Progenitor cell of endocrine pancreas (in vitro differentiated cells): ENCODE measurements around the gene STX12. TPM values are rescaled to one million over a fixed set of nuclear protein-coding genes. Genes with fewer than 3 reads are reported as not detected.

Source experiments
- DNase-seq: peaks from one replicate; pipeline ENCODE4 v3.0.0; 2021; ENCODE audit warnings: low spot score; ENCODE audit not compliant: unreplicated experiment
- H3K27ac Mint-ChIP-seq: 2 replicates; pipeline ENCODE4 v1.8.0; 2021; ENCODE audit warnings: mild to moderate bottlenecking, moderate library complexity, mixed read lengths
- H3K27me3 Mint-ChIP-seq: 2 replicates; pipeline ENCODE4 v1.8.0; 2021; ENCODE audit warnings: mixed read lengths
- H3K36me3 Mint-ChIP-seq: 2 replicates; pipeline ENCODE4 v1.8.0; 2022; ENCODE audit warnings: mixed read lengths; ENCODE audit not compliant: insufficient read depth
- H3K4me1 Mint-ChIP-seq: 2 replicates; pipeline ENCODE4 v1.8.0; 2021; ENCODE audit warnings: low read depth, mixed read lengths
- H3K4me3 Mint-ChIP-seq: 2 replicates; pipeline ENCODE4 v1.8.0; 2021; ENCODE audit warnings: low read depth, mild to moderate bottlenecking, moderate library complexity, mixed read lengths
- H3K9me3 Mint-ChIP-seq: 2 replicates; pipeline ENCODE4 v1.8.0; 2021; ENCODE audit warnings: low read depth, mixed read lengths
- total RNA-seq: library from RNA; stranded (reverse); gene quantifications from 2 replicates; pipeline ENCODE4 v1.2.1, GENCODE V29; 2021
- TF ChIP-seq, protein P1 (sequence below): fragments of 200-600 bp; sonication (generic); IDR thresholded peaks from one replicate; pipeline ENCODE4 v1.5.0; 2021; ENCODE audit warnings: antibody characterized with exemption, mild to moderate bottlenecking; ENCODE audit not compliant: unreplicated experiment

STX12 gene
- total RNA-seq, 1 donor from 2014 or later, result 24.3 TPM

DNA sequence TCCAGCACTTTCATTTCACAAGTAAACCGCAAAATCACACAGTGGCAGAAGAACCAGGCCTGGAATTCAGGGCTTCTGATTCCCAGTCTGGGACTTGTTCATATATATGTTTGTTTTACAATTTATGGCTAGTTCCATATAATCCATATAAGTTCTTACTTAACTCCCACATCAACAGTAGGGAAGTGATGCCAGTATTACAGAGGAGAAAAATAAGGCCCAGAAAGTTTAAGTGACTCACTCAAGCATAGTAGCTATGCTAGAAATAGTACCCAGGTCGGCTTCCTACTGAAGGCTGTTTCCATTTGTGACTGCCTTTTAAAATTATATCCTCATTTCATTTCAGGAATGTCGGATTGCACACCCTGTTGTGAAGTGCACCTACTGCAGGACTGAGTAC is 45.9 kb upstream of the STX12 start:
- Mint-ChIP-seq H3K36me3 (peaks cover 8% of the 10 kb centered on the region), H3K27me3 (no peaks in the 10 kb centered on the region), H3K4me3 (no peak overlapping the region), H3K4me1 (no peaks in the 10 kb centered on the region), H3K9me3 (peaks cover 3% of the 10 kb centered on the region), H3K27ac (no peak overlapping the region)
- no peak for DNase-seq
- TF ChIP-seq, protein P1, sequence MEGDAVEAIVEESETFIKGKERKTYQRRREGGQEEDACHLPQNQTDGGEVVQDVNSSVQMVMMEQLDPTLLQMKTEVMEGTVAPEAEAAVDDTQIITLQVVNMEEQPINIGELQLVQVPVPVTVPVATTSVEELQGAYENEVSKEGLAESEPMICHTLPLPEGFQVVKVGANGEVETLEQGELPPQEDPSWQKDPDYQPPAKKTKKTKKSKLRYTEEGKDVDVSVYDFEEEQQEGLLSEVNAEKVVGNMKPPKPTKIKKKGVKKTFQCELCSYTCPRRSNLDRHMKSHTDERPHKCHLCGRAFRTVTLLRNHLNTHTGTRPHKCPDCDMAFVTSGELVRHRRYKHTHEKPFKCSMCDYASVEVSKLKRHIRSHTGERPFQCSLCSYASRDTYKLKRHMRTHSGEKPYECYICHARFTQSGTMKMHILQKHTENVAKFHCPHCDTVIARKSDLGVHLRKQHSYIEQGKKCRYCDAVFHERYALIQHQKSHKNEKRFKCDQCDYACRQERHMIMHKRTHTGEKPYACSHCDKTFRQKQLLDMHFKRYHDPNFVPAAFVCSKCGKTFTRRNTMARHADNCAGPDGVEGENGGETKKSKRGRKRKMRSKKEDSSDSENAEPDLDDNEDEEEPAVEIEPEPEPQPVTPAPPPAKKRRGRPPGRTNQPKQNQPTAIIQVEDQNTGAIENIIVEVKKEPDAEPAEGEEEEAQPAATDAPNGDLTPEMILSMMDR, result no peak

GRCh38 chr1:27736252-27736651 is 36.8 kb upstream of the STX12 start:
- Mint-ChIP-seq H3K27ac (no peak overlapping the region), H3K36me3 (peaks cover 18% of the 10 kb centered on the region)

GRCh38 chr1:27741121-27741520 is 31.9 kb upstream of the STX12 start:
- H3K27me3 Mint-ChIP-seq, result no peaks in the 10 kb centered on the region
- DNase-seq, result no peak
- H3K9me3 Mint-ChIP-seq, result no peaks in the 10 kb centered on the region
- TF ChIP-seq, protein P1, result no peak
- no peak overlapping the region for H3K4me3 Mint-ChIP-seq
- H3K4me1 Mint-ChIP-seq, result no peaks in the 10 kb centered on the region
- no peak overlapping the region for H3K27ac Mint-ChIP-seq
- peaks cover 18% of the 10 kb centered on the region for H3K36me3 Mint-ChIP-seq

More at GRCh38 chr1:27736252-27736651, 36.8 kb upstream of the STX12 start:
- no peak overlapping the region for H3K4me3 Mint-ChIP-seq
- H3K4me1 Mint-ChIP-seq, result no peaks in the 10 kb centered on the region
- no peaks in the 10 kb centered on the region for H3K9me3 Mint-ChIP-seq
- H3K27me3 Mint-ChIP-seq, result no peaks in the 10 kb centered on the region
- DNase-seq, result no peak
- TF ChIP-seq, protein P1, result no peak

GRCh38 chr1:27744556-27744955 is 28.5 kb upstream of the STX12 start:
- Mint-ChIP-seq H3K9me3 (no peaks in the 10 kb centered on the region), H3K4me1 (no peaks in the 10 kb centered on the region), H3K27ac (peak overlapping the region; percentile 47), H3K27me3 (no peaks in the 10 kb centered on the region), H3K36me3 (peaks cover 20% of the 10 kb centered on the region), H3K4me3 (no peak overlapping the region)
- DNase-seq, result no peak
- TF ChIP-seq, protein P1, result no peak

- no peaks in the 10 kb centered on the region for H3K4me1 Mint-ChIP-seq
- peaks cover 24% of the 10 kb centered on the region for H3K36me3 Mint-ChIP-seq
- no peak overlapping the region for H3K4me3 Mint-ChIP-seq
- H3K9me3 Mint-ChIP-seq, result no peaks in the 10 kb centered on the region
- H3K27me3 Mint-ChIP-seq, result no peaks in the 10 kb centered on the region
- no peak overlapping the region for H3K27ac Mint-ChIP-seq
- TF ChIP-seq, protein P1, result no peak
- no peak for DNase-seq
Observed at GRCh38 chr1:27745466-27745865, 27.6 kb upstream of the STX12 start.
